Measurements from ENCODE around the gene SERPINB5. TPM values are rescaled to one million over a fixed set of nuclear protein-coding genes. Genes with fewer than 3 reads are reported as not detected.

The SERPINB5 gene
- polyA plus RNA-seq, 6 donors from 2014 or later = not detected

DNA sequence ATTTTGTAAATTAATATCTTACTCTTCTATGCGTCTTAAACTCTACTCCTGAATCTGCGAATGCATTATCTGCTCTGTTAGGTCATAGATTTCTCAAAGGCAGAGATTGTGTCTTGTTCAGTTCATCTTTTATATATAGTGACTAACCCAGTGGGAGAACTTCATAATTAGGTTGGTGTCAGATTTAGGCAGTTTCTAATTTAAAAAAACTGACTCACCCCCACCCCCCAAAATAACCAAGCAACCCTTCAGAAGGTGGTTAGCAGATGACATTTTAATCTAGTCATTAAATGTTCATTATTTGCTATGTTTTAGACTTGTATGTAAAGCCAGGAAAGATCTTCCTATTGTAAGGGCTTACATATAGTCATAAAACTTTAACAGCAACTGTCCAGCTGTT lies 75.8 kb downstream of the SERPINB5 start:
- DNase-seq = no peak
- Mint-ChIP-seq H3K36me3 (no peaks in the 10 kb centered on the region), H3K27me3 (peaks cover 5 to 9% (median 8%) of the 10 kb centered on the region in 3 donors), H3K27ac (no peak overlapping the region), H3K4me1 (no peaks in the 10 kb centered on the region), H3K9me3 (no peaks in the 10 kb centered on the region), H3K4me3 (no peak overlapping the region)
- no peak for ATAC-seq (ENCODE audit: low read depth in 2 of 2)

DNA sequence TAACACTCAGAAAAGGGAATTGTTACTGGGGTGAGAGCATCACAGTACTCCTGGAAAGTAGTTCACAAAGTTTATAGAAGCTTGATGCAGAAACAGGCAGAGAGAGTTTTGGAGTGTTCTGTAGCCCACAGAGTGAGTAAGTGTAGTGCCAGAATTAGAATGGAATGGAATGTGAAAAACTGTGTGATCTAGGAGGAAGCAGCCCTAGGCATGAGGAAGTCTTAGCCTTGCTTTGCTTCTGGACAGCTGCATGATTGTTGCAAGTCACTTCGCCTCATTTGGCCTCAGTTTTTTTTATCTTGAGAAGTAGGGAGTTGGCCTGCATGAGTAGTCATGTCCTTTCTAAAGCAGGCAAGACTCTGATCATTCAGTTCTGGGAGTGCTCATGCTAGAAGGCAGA lies 76.3 kb downstream of the SERPINB5 start:
- no peak for ATAC-seq (ENCODE audit: low read depth in 2 of 2)
- H3K27ac Mint-ChIP-seq = no peak overlapping the region
- no peak for DNase-seq
- H3K27me3 Mint-ChIP-seq = peaks cover under 1 to 5% (median 3%) of the 10 kb centered on the region in 3 donors
- H3K4me3 Mint-ChIP-seq = no peak overlapping the region
- no peaks in the 10 kb centered on the region for H3K4me1 Mint-ChIP-seq
- no peaks in the 10 kb centered on the region for H3K36me3 Mint-ChIP-seq
- no peaks in the 10 kb centered on the region for H3K9me3 Mint-ChIP-seq

Other genes with a start within 250 kb of the SERPINB5 start
- gene BCL2, start 157.2 kb upstream of the SERPINB5 start, polyA plus RNA-seq (ENCODE audit: low read depth in 6 of 6) = 10 to 100 TPM; 11.8 to 43.0 (median 30.1) TPM
- 10 to 100 TPM; 18.9 to 47.1 (median 38.2) TPM for gene KDSR, start 109.8 kb upstream of the SERPINB5 start, polyA plus RNA-seq (ENCODE audit: low read depth in 6 of 6)
- gene VPS4B, start 54.5 kb upstream of the SERPINB5 start, polyA plus RNA-seq (ENCODE audit: low read depth in 6 of 6) = 10 to 100 TPM; 36.6 to 89.8 (median 71.6) TPM
- not detected for gene SERPINB12, start 65.4 kb downstream of the SERPINB5 start, polyA plus RNA-seq (ENCODE audit: low read depth in 6 of 6)
- gene SERPINB13, start 110.4 kb downstream of the SERPINB5 start, polyA plus RNA-seq (ENCODE audit: low read depth in 6 of 6) = not detected
- not detected for gene SERPINB4, start 167.3 kb downstream of the SERPINB5 start, polyA plus RNA-seq (ENCODE audit: low read depth in 6 of 6)
- not detected for gene SERPINB3, start 184.9 kb downstream of the SERPINB5 start, polyA plus RNA-seq (ENCODE audit: low read depth in 6 of 6)
- gene SERPINB11, start 226.0 kb downstream of the SERPINB5 start, polyA plus RNA-seq (ENCODE audit: low read depth in 6 of 6) = not detected

Data from naive B cell (primary cell).